ENCODE measurements around the gene EML6. TPM values are rescaled to one million over a fixed set of nuclear protein-coding genes. Genes with fewer than 3 reads are reported as not detected.

Gene EML6
- total and polyA plus RNA-seq, 10 of the 15 experiments (the other 5 are each of a cell fraction or from before 2014, with no cell fraction given) = 0.09 to 0.67 (median 0.21) TPM

DNA sequence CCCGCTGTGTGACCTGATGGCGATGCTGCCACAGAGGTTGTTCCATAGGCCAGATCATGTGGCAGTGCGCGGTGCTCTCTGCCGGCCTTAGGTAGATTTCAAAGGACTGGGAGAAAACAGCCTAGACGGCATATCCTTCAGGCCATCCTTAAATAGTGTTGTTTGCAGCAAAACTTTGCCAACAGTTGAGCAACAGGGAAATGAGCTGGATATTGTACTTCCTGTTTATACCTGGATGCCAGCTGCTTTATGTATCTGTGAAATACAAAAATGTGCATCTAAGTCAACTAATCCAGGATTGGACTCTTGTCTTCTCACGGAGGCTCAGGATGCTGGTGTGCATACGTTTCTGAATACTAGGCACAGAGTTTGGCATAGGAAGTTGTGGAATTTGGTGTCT, 107.1 kb downstream of the EML6 start:
- BruUV-seq (replicated peaks) = no TSS peak
- Histone ChIP-seq H3K4me2 (ENCODE audit: control insufficient read depth, insufficient read depth) (no peak overlapping the region), H3K9ac (ENCODE audit: control insufficient read depth, insufficient read depth, low read length) (no peak overlapping the region), H2AFZ (ENCODE audit: control insufficient read depth, low read depth, low read length) (no peak overlapping the region), H3K4me1 (ENCODE audit: control insufficient read depth, insufficient read depth, low read length) (no peaks in the 10 kb centered on the region), H3K79me2 (ENCODE audit: control insufficient read depth, insufficient read depth, low read length) (no peaks in the 10 kb centered on the region), H3K4me3 (no peak overlapping the region), H3K27me3 (replicated peaks in 1 of 2; ENCODE audit: control insufficient read depth in 2 of 2, insufficient read depth in 2 of 2, low read length in 1 of 2) (peaks cover 0 to 3% of the 10 kb centered on the region in 2 experiments; a peak in 1 of 4 replicates), H3K9me3 (replicated peaks; ENCODE audit: control insufficient read depth, insufficient read depth, low read length) (no peaks in the 10 kb centered on the region), H3K27ac (ENCODE audit: control insufficient read depth, insufficient read depth) (no peak overlapping the region), H4K20me1 (ENCODE audit: control insufficient read depth, insufficient read depth) (no peaks in the 10 kb centered on the region), H3K36me3 (ENCODE audit: control insufficient read depth in 2 of 2, insufficient read depth in 2 of 2, low read length in 1 of 2) (no peaks in the 10 kb centered on the region)
- ATAC-seq = no peak
- in situ Hi-C loops (cut with MboI) (loop anchor here (10.0 kb wide), 1 partner anchor 306 kb away; no protein-coding TSS in a partner anchor), intact Hi-C loops (cut with micrococcal nuclease; ENCODE audit: unreplicated experiment) (loop anchor here (2.0 to 10.0 kb wide), 2 partner anchors 308 to 344 kb away; no protein-coding TSS in a partner anchor)
- TF ChIP-seq SMAD1 (IDR thresholded peaks at IDR 0.05; ENCODE audit: low read depth, partially characterized antibody) = no peak
- TF ChIP-seq RBBP5 (conservative IDR thresholded peaks at IDR 0.05) = no peak
- no peak for TF ChIP-seq POU2F2 (IDR thresholded peaks at IDR 0.05; ENCODE audit: borderline replicate concordance, low read depth, low read length)
- FAIRE-seq = no peak
- POLR2A ChIA-PET = no interaction called here
- SMC1A ChIA-PET (ENCODE audit: uncharacterized antibody, unreplicated experiment) = no interaction called here
- RAD21 ChIA-PET (ENCODE audit: unreplicated experiment) = no interaction called here
- CTCF ChIA-PET = no interaction called here
- 67% methylated on average over 8 of the region's 8 CpGs for WGBS (ENCODE audit: insufficient coverage, insufficient replicate concordance, low lambda C conversion rate, missing lambda C conversion rate)
- no peak for DNase-seq (ENCODE audit: low read depth, low spot score)

DNA sequence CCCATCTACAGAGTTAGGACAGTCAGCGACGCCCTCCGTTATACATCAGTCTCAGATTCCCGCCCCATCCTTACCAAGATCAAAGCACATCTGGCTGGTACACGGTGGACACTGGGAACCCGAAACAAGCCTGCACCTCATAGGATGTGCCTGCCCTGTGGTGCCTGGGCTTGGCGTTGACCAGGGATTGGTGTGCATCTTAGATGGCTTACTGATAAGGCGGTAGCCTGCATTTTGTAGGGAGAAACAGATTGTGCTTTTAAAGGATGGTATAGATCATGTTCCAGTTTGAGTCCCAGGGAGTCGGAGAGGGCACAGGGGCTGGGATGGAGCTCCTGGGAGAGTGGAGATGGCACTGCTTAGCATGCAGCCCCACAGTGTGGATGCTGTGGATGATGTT, 108.0 kb downstream of the EML6 start:
- FAIRE-seq (no peak), ATAC-seq (no peak), DNase-seq (ENCODE audit: low read depth, low spot score) (no peak)
- H3K9me3 ChIP-seq (replicated peaks; ENCODE audit: control insufficient read depth, insufficient read depth, low read length) = no peaks in the 10 kb centered on the region
- H3K4me1 ChIP-seq (ENCODE audit: control insufficient read depth, insufficient read depth, low read length) = no peaks in the 10 kb centered on the region
- no peaks in the 10 kb centered on the region for H3K36me3 ChIP-seq (ENCODE audit: control insufficient read depth in 2 of 2, insufficient read depth in 2 of 2, low read length in 1 of 2)
- no peak overlapping the region for H2AFZ ChIP-seq (ENCODE audit: control insufficient read depth, low read depth, low read length)
- no peaks in the 10 kb centered on the region for H3K79me2 ChIP-seq (ENCODE audit: control insufficient read depth, insufficient read depth, low read length)
- no peak overlapping the region for H3K27ac ChIP-seq (ENCODE audit: control insufficient read depth, insufficient read depth)
- BruUV-seq (replicated peaks) = no TSS peak
- ChIA-PET SMC1A (ENCODE audit: uncharacterized antibody, unreplicated experiment) (interaction anchor here (0.9 kb wide), 1 partner anchor 129 kb away, joined by 3 read pairs; no protein-coding TSS in a partner anchor), RAD21 (ENCODE audit: unreplicated experiment) (no interaction called here), CTCF (no interaction called here), POLR2A (no interaction called here)
- in situ Hi-C loops (cut with MboI) = loop anchor here (10.0 kb wide), 1 partner anchor 307 kb away; no protein-coding TSS in a partner anchor
- H4K20me1 ChIP-seq (ENCODE audit: control insufficient read depth, insufficient read depth) = no peaks in the 10 kb centered on the region
- H3K9ac ChIP-seq (ENCODE audit: control insufficient read depth, insufficient read depth, low read length) = no peak overlapping the region
- WGBS (ENCODE audit: insufficient coverage, insufficient replicate concordance, low lambda C conversion rate, missing lambda C conversion rate) = 66% methylated on average over 9 of the region's 9 CpGs
- H3K27me3 ChIP-seq (replicated peaks in 1 of 2; ENCODE audit: control insufficient read depth in 2 of 2, insufficient read depth in 2 of 2, low read length in 1 of 2) = no peaks in the 10 kb centered on the region
- no peak overlapping the region for H3K4me3 ChIP-seq
- intact Hi-C loops (cut with micrococcal nuclease; ENCODE audit: unreplicated experiment) = loop anchor here (2.0 to 10.0 kb wide), 2 partner anchors 309 to 343 kb away; no protein-coding TSS in a partner anchor
- H3K4me2 ChIP-seq (ENCODE audit: control insufficient read depth, insufficient read depth) = no peak overlapping the region
- TF ChIP-seq SUZ12 (IDR thresholded peaks at IDR 0.05; ENCODE audit: unreplicated experiment) (no peak), POLR2AphosphoS2 (IDR thresholded peaks at IDR 0.05; ENCODE audit: low read depth, low read length) (no peak), TCF7 (IDR thresholded peaks at IDR 0.05; ENCODE audit: borderline replicate concordance) (no peak), NFYB (IDR thresholded peaks at IDR 0.05; ENCODE audit: insufficient read depth, low read depth, low read length) (no peak), ZNF622 (IDR thresholded peaks at IDR 0.05) (no peak)
- TF ChIP-seq, protein P1, sequence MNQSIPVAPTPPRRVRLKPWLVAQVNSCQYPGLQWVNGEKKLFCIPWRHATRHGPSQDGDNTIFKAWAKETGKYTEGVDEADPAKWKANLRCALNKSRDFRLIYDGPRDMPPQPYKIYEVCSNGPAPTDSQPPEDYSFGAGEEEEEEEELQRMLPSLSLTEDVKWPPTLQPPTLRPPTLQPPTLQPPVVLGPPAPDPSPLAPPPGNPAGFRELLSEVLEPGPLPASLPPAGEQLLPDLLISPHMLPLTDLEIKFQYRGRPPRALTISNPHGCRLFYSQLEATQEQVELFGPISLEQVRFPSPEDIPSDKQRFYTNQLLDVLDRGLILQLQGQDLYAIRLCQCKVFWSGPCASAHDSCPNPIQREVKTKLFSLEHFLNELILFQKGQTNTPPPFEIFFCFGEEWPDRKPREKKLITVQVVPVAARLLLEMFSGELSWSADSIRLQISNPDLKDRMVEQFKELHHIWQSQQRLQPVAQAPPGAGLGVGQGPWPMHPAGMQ (IDR thresholded peaks at IDR 0.05; ENCODE audit: borderline replicate concordance) = no peak
- TF ChIP-seq, protein P2, sequence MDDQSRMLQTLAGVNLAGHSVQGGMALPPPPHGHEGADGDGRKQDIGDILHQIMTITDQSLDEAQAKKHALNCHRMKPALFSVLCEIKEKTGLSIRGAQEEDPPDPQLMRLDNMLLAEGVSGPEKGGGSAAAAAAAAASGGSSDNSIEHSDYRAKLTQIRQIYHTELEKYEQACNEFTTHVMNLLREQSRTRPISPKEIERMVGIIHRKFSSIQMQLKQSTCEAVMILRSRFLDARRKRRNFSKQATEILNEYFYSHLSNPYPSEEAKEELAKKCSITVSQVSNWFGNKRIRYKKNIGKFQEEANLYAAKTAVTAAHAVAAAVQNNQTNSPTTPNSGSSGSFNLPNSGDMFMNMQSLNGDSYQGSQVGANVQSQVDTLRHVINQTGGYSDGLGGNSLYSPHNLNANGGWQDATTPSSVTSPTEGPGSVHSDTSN (IDR thresholded peaks at IDR 0.05; ENCODE audit: insufficient replicate concordance, low read depth, low read length) = no peak
- TF ChIP-seq, protein P3, sequence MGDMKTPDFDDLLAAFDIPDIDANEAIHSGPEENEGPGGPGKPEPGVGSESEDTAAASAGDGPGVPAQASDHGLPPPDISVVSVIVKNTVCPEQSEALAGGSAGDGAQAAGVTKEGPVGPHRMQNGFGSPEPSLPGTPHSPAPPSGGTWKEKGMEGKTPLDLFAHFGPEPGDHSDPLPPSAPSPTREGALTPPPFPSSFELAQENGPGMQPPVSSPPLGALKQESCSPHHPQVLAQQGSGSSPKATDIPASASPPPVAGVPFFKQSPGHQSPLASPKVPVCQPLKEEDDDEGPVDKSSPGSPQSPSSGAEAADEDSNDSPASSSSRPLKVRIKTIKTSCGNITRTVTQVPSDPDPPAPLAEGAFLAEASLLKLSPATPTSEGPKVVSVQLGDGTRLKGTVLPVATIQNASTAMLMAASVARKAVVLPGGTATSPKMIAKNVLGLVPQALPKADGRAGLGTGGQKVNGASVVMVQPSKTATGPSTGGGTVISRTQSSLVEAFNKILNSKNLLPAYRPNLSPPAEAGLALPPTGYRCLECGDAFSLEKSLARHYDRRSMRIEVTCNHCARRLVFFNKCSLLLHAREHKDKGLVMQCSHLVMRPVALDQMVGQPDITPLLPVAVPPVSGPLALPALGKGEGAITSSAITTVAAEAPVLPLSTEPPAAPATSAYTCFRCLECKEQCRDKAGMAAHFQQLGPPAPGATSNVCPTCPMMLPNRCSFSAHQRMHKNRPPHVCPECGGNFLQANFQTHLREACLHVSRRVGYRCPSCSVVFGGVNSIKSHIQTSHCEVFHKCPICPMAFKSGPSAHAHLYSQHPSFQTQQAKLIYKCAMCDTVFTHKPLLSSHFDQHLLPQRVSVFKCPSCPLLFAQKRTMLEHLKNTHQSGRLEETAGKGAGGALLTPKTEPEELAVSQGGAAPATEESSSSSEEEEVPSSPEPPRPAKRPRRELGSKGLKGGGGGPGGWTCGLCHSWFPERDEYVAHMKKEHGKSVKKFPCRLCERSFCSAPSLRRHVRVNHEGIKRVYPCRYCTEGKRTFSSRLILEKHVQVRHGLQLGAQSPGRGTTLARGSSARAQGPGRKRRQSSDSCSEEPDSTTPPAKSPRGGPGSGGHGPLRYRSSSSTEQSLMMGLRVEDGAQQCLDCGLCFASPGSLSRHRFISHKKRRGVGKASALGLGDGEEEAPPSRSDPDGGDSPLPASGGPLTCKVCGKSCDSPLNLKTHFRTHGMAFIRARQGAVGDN (IDR thresholded peaks at IDR 0.05) = no peak

Measured in GM12878 (cell line).